GM21390 (cell line): ENCODE data around the gene MSL2.
"Not testable (repeated sequence)": the region's sequence is repeated elsewhere in the genome, so short reads cannot be mapped to it uniquely, and the experiment has no call there.

Experiments used
- ATAC-seq: cut with Tn5 transposase; IDR thresholded peaks from one replicate; pipeline ENCODE4 v1.9.1; 2021; ENCODE audit not compliant: unreplicated experiment

Gene MSL2

GRCh38 chr3:136192831-136193230 lies 3.3 kb downstream of the MSL2 start:
- ATAC-seq, result no peak

GRCh38 chr3:136192195-136192594 lies 3.9 kb downstream of the MSL2 start:
- ATAC-seq, result not testable (repeated sequence)

DNA sequence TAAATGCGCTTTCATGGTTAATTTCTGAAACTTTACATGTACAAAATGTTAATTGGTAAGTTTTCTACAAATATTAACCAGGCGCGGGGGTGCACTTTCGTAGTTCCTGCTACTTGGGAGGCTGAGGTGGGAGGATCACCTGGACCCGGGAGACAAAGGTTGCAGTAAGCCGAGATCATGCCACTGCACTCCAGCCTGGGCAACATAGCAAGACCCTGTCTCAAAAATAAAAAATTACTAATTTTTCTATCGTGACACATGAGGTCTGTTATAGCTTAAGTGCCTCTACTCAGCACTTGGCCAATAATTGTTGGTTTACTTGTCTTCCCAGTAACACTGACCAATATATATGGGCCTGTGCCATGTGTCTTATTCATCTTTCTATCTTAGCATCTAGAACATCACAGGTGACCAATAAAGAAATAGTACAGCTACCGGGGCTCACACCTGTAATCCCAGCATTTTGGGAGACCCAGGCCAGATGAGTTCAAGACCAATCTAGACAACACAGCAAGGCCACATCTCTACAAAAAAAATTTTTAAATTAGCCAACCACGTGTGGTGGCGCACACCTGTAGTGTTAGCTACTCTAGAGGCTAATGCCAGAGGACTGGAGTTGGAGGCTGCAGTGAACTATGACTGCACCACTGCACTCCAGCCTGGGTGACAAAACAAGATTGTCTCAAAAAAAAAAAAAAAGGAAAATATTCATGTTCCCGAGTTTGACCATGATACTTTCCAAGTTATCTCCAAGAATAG lies 6.1 kb downstream of the MSL2 start:
- no peak for ATAC-seq

DNA sequence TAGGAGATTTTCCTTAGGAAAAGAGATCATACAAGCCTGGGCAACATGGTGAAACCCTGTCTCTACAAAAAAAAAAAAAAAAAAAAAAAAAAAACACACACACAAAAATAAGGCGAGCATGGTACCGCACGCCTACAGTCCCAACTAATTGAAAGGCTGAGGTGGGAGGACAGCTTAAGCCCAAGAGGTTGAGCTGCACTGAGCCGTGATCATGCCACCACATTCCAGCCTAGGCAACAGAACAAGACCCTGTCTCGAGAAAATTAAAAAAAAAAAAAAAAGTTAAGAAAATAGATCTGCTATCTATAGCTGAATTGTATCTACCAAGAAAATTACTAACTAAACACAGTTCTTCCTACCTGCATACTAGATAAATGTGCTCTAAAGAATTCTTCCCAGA lies 7.1 kb downstream of the MSL2 start:
- ATAC-seq, result no peak

DNA sequence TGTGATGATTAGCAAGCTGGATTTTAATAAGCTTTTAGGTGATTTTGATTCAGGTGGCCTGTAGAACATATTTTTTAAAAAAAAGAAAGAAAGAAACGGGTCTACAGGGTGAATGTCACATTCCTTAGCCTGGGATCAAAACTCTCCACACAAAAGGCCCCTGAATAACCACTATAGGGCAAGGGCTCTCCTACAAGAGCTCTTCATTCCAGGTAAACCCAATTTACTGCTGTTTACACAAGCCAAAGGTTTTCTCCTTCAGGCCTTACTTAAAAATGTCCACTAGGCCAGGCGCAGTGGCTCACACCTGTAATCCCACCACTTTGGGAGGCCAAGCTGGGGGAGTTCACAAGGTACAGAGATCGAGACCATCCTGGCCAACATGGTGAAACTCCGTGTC lies 8.3 kb downstream of the MSL2 start:
- ATAC-seq, result no peak

GRCh38 chr3:136186846-136187245 lies 9.3 kb downstream of the MSL2 start:
- no peak for ATAC-seq

- ATAC-seq, result peak; percentile 45
Observed at GRCh38 chr3:136186344-136186743, 9.8 kb downstream of the MSL2 start.

GRCh38 chr3:136184703-136185102 lies 11.4 kb downstream of the MSL2 start:
- ATAC-seq, result no peak

GRCh38 chr3:136181741-136182140 lies 14.4 kb downstream of the MSL2 start:
- no peak for ATAC-seq

DNA sequence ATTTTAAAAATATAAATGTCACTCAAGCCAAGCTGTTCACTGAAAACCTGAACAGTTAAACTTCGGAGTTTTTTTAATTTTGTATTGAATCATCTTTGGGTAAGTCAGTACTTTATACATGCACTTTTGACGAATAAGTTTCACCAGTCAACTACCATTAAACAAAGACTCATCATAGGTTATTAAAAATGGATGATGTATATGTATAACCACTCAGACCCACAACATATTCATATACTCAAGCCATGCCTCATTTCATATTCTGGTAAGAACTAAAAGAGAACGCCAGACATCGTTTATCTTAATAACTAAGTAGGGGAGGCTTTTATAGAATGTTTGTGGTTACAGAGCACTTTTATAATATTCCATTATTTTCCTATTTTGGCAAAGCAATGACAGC lies 18.3 kb downstream of the MSL2 start:
- no peak for ATAC-seq

- ATAC-seq, result no peak
Observed at GRCh38 chr3:136173939-136174490, 22.1 kb downstream of the MSL2 start.

GRCh38 chr3:136171097-136171542 lies 25.0 kb downstream of the MSL2 start:
- peak; percentile 52 for ATAC-seq

- not testable (repeated sequence) for ATAC-seq
Observed at GRCh38 chr3:136168236-136168635, 27.9 kb downstream of the MSL2 start.

DNA sequence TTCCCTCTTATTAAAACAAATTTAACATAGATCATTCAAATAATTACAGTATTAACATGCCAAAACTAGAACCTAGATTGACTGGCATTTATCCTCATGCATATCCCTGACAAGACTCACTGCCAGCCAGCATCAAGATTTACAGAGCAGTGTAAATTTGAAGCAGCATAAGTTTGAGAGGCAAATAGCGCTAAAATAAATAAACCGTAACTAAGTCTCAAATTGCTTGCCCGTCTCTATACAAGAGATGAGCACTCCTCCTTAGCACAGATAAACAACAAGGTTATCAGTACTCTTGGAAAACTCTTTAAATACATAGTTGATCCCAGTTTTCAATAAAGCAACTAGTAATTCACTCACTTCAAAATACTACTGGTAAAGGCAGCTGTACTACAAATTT lies 29.6 kb downstream of the MSL2 start:
- ATAC-seq, result no peak

GRCh38 chr3:136163607-136164006 lies 32.5 kb downstream of the MSL2 start:
- ATAC-seq, result not testable (repeated sequence)

- no peak for ATAC-seq
Observed at GRCh38 chr3:136162322-136162721, 33.8 kb downstream of the MSL2 start.

DNA sequence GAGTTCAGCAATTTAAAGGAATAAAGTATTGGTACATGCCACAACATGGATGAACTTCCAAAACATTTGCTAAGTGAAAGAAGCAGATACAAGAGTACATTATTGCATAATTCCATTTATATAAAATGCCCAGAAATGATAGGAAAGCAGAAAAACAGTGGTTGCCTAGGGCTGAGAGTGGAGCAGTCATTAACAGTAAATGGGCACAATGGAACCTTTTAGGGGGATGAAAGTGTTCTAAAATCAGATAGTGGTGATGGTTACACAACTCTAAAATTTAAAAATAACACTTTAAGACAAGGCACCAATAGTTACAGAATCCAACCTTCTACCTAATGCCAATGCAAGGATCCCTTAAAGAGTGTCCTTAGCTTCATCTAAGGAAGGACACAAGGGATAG lies 34.6 kb downstream of the MSL2 start:
- no peak for ATAC-seq

GRCh38 chr3:136152963-136153362 lies 43.2 kb downstream of the MSL2 start:
- ATAC-seq, result no peak

DNA sequence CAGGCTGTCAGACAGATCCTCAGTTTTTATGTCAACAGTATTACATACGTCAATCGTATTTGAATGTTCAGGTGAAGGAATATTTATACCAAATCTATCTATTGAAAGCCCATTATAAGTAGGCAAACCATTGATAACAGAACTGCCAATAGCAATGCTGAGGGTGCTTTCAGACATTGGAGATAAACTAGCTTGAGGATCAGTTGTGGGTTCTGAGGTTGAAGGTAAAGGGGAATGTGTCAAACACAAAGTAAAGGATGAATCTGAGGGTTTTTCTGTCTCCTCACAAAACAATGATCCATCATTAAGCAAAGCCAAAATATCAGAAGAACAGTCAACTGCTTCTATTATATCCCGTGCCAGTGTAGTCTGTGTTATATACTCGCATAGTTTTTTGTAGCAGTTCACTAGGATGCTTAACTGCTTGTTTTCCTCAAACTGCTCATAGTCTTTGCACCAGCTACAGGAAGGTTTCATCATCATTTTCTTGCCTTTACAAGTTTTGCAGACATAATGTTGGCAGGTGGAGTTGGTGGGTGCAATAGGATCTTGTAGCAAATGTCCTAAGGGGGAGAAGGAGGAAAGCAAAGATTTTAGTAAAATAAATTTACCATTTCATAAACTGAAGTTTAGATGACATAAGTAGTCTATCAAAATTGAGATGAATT lies 43.8 kb downstream of the MSL2 start:
- ATAC-seq, result no peak

DNA sequence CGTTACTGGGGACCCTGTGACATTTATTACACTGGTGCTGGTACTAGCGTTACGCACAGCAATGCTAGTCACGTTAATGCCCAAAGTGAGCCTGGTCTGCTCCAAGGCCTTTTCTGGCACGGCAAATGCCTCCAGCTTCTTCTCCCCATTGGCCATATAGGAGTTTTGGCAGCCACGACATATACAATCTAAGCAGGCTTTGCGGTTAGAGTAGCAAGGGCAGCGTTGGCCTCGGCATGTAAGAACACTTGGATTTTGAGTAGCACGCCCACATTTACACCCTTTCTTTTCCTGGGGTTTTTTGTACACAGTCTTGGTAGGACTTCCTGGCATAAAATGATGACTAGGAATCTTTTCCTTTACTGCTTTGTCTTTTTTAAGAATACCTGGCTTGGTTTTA lies 44.9 kb downstream of the MSL2 start:
- ATAC-seq, result no peak

- ATAC-seq, result no peak
Observed at GRCh38 chr3:136149667-136150066, 46.5 kb downstream of the MSL2 start.
